Erythroblast (primary cell): ENCODE results near the gene MTM1.

Experiments used
- GATA1 ChIP-seq: IDR thresholded peaks from 2 replicates; pipeline ENCODE4 v1.6.1; 2011; ENCODE audit warnings: low read depth, mild to moderate bottlenecking, control low read depth, low read length, moderate library complexity
- POLR2A ChIP-seq: IDR thresholded peaks from 2 replicates; pipeline ENCODE4 v1.6.1; 2011; ENCODE audit warnings: mild to moderate bottlenecking, low read length

GRCh38 chrX:150566734-150567182 lies 1.7 kb upstream of the MTM1 start:
- TF ChIP-seq POLR2A: no peak
- no peak for TF ChIP-seq GATA1
